ENCODE results near the gene MFSD1. TPM values are rescaled to one million over a fixed set of nuclear protein-coding genes. Genes with fewer than 3 reads are reported as not detected.

MFSD1 gene
- total and polyA plus RNA-seq, 2 of the 8 experiments (the other 6 are each of a cell fraction or from before 2014, with no cell fraction given), result 9.3 to 11.5 TPM

GRCh38 chr3:158810823-158811724 lies 9.2 kb downstream of the MFSD1 start:
- CTCF ChIA-PET (ENCODE audit: partially characterized antibody), result interaction anchor here (0.6 to 2.0 kb wide), 4 partner anchors 16 to 449 kb away, joined by 3 to 6 read pairs (median 4); no protein-coding TSS in a partner anchor
- FAIRE-seq (no peak), DNase-seq (ENCODE audit: low read depth in 1 of 2, low spot score in 2 of 2) (no peak)
- Histone ChIP-seq H3K4me3 (ENCODE audit: extremely low read depth in 1 of 4, insufficient read depth in 2 of 4, low read depth in 3 of 4, low read length in 4 of 4) (no peak overlapping the region), H3K56ac (replicated peaks; ENCODE audit: insufficient read length, low read depth, low read length) (no peak overlapping the region), H4K5ac (ENCODE audit: insufficient read length, low read depth, low read length) (no peak overlapping the region), H2BK12ac (ENCODE audit: low read depth, low read length) (no peak overlapping the region), H3K27ac (ENCODE audit: low read depth, low read length) (no peak overlapping the region), H3K18ac (ENCODE audit: extremely low read depth, low read length) (no peak overlapping the region), H3K9me3 (ENCODE audit: insufficient read depth in 2 of 2, low read depth in 1 of 2, low read length in 1 of 2) (no peaks in the 10 kb centered on the region), H2AK5ac (ENCODE audit: low read depth, low read length) (no peak overlapping the region), H3K79me1 (ENCODE audit: low read depth, low read length) (no peaks in the 10 kb centered on the region), H2BK20ac (ENCODE audit: low read length) (no peak overlapping the region), H3K36me3 (ENCODE audit: control insufficient read depth in 2 of 4, insufficient read depth in 4 of 4, low read length in 3 of 4) (no peaks in the 10 kb centered on the region; a peak in 1 of 8 replicates), H3K4ac (replicated peaks; ENCODE audit: insufficient read length, low read depth, low read length) (no peak overlapping the region), H3K23me2 (ENCODE audit: low read depth, low read length) (no peaks in the 10 kb centered on the region), H3K9ac (replicated peaks in 1 of 4; ENCODE audit: extremely low read depth in 1 of 4, low read depth in 3 of 4, low read length in 3 of 4) (no peak overlapping the region), H3K14ac (ENCODE audit: insufficient read length) (no peak overlapping the region), H3K27me3 (replicated peaks in 1 of 4; ENCODE audit: control insufficient read depth in 3 of 4, extremely low read depth in 1 of 4, insufficient read depth in 3 of 4, low read length in 3 of 4) (no peaks in the 10 kb centered on the region), H3K4me1 (replicated peaks in 1 of 4; ENCODE audit: control insufficient read depth in 3 of 4, insufficient read depth in 4 of 4, low read length in 3 of 4) (no peaks in the 10 kb centered on the region), H4K91ac (replicated peaks; ENCODE audit: insufficient read length, low read length) (no peak overlapping the region), H3K79me2 (ENCODE audit: control insufficient read depth in 1 of 2, insufficient read depth in 2 of 2, low read length in 2 of 2) (no peaks in the 10 kb centered on the region), H2BK120ac (replicated peaks; ENCODE audit: low read depth, low read length) (no peak overlapping the region), H2BK5ac (ENCODE audit: low read depth, low read length) (no peak overlapping the region), H2AFZ (ENCODE audit: low read length) (no peak overlapping the region), H4K8ac (ENCODE audit: extremely low read depth, insufficient read depth, low read length) (no peak overlapping the region), H4K20me1 (replicated peaks in 1 of 2; ENCODE audit: control insufficient read depth in 1 of 2, insufficient read depth in 2 of 2, low read length in 2 of 2) (peaks cover 0 to 5% of the 10 kb centered on the region in 2 experiments), H3K23ac (ENCODE audit: insufficient read length) (no peak overlapping the region), H2BK15ac (ENCODE audit: low read length) (no peak overlapping the region), H3K4me2 (ENCODE audit: insufficient read depth in 1 of 2, low read depth in 2 of 2, low read length in 2 of 2) (no peak overlapping the region)
- WGBS, 2 experiments (ENCODE audit: extremely low coverage in 1 of 2, insufficient coverage in 1 of 2, insufficient read length in 1 of 2, insufficient replicate concordance in 2 of 2, low coverage in 1 of 2, low lambda C conversion rate in 2 of 2, missing lambda C conversion rate in 1 of 2), result 77% methylated on average over 8 of the region's 8 CpGs; no CpG with 5 or more reads in 1 of the 2 experiments
- POLR2A ChIA-PET (ENCODE audit: partially characterized antibody), result no interaction called here
- TF ChIP-seq YY1 (IDR thresholded peaks at IDR 0.05; ENCODE audit: low read depth, low read length) (no peak), FOSL1 (IDR thresholded peaks at IDR 0.05; ENCODE audit: insufficient read depth, low read depth, low read length) (no peak), SP1 (IDR thresholded peaks at IDR 0.05; ENCODE audit: low read depth, low read length) (no peak), RAD21 (IDR thresholded peaks at IDR 0.05 in 1 of 2, conservative IDR thresholded peaks at IDR 0.05 in 1 of 2; ENCODE audit: low read depth in 2 of 2, low read length in 2 of 2) (no peak), BCL11A (IDR thresholded peaks at IDR 0.05; ENCODE audit: low read depth in 2 of 2, low read length in 2 of 2) (no peak), POLR2AphosphoS5 (IDR thresholded peaks at IDR 0.05; ENCODE audit: low read depth, low read length) (no peak), NRF1 (IDR thresholded peaks at IDR 0.05; ENCODE audit: low read depth, low read length) (no peak), TBP (IDR thresholded peaks at IDR 0.05; ENCODE audit: low read depth, low read length) (no peak), ZNF274 (IDR thresholded peaks at IDR 0.05; ENCODE audit: borderline replicate concordance, extremely low read depth, low read length) (no peak), POLR2A (IDR thresholded peaks at IDR 0.05; ENCODE audit: control extremely low read depth in 1 of 2, low read depth in 2 of 2, low read length in 2 of 2) (no peak), RBBP5 (IDR thresholded peaks at IDR 0.05; ENCODE audit: borderline replicate concordance, low read depth, low read length) (no peak), NANOG (IDR thresholded peaks at IDR 0.05; ENCODE audit: insufficient read depth, low read depth, low read length, poor library complexity, severe bottlenecking) (no peak), HDAC6 (IDR thresholded peaks at IDR 0.05; ENCODE audit: low read depth, low read length) (no peak)

Data from H1 (cell line).